H9 (cell line): ENCODE data around the gene VSIR. TPM values are rescaled to one million over a fixed set of nuclear protein-coding genes. Genes with fewer than 3 reads are reported as not detected.

ENCODE experiments used
- DNase-seq: peaks from one replicate; pipeline ENCODE4 v3.0.0-alpha.2; 2017
- H2AFZ ChIP-seq: one replicate; pipeline ENCODE4 v1.6.1; 2013; ENCODE audit warnings: mild to moderate bottlenecking, low read length, control low read depth, moderate library complexity
- H2AK5ac ChIP-seq: 2 replicates; pipeline ENCODE4 v1.6.1; 2013; ENCODE audit warnings: low read length, control low read depth, mixed read lengths; ENCODE audit not compliant: insufficient read length
- H2BK120ac ChIP-seq: one replicate; pipeline ENCODE4 v1.6.1; 2013; ENCODE audit warnings: low read depth, mild to moderate bottlenecking, low read length, control low read depth, inconsistent platforms; ENCODE audit not compliant: poor library complexity, severe bottlenecking
- H2BK12ac ChIP-seq: 2 replicates; pipeline ENCODE4 v1.6.1; 2013; ENCODE audit warnings: low read length, control low read depth, mixed read lengths, low read depth; ENCODE audit not compliant: insufficient read length
- H2BK15ac ChIP-seq: 2 replicates; pipeline ENCODE4 v1.6.1; 2013; ENCODE audit warnings: low read depth, low read length, control low read depth
- H2BK20ac ChIP-seq: one replicate; pipeline ENCODE4 v1.6.1; 2013; ENCODE audit warnings: low read depth, mild to moderate bottlenecking, low read length, control low read depth, inconsistent platforms; ENCODE audit not compliant: poor library complexity, severe bottlenecking
- H2BK5ac ChIP-seq: 2 replicates; pipeline ENCODE4 v1.6.1; 2013; ENCODE audit warnings: low read length, control low read depth, mixed read lengths; ENCODE audit not compliant: insufficient read length
- H3K14ac ChIP-seq: 2 replicates; pipeline ENCODE4 v1.6.1; 2013; ENCODE audit warnings: low read length, control low read depth; ENCODE audit not compliant: insufficient read depth
- H3K18ac ChIP-seq: 2 replicates; pipeline ENCODE4 v1.6.1; 2013; ENCODE audit warnings: low read depth, mild to moderate bottlenecking, mixed read lengths, low read length, control low read depth; ENCODE audit not compliant: insufficient read length
- H3K23ac ChIP-seq: 2 replicates; pipeline ENCODE4 v1.6.1; 2013; ENCODE audit warnings: low read length, control low read depth, mixed read lengths, low read depth; ENCODE audit not compliant: insufficient read length
- H3K23me2 ChIP-seq: 2 replicates; pipeline ENCODE4 v1.6.1; 2013; ENCODE audit warnings: low read depth, mild to moderate bottlenecking, mixed read lengths, low read length, control low read depth; ENCODE audit not compliant: insufficient read length, poor library complexity, severe bottlenecking
- H3K27ac ChIP-seq: 2 replicates; pipeline ENCODE4 v1.5.1; 2013; ENCODE audit warnings: low read length, control low read depth, mixed read lengths, low read depth; ENCODE audit not compliant: insufficient read length
- H3K27me3 ChIP-seq: 2 replicates; pipeline ENCODE4 v1.6.1; 2013; ENCODE audit warnings: low read length, control low read depth, inconsistent platforms; ENCODE audit not compliant: insufficient read depth
- H3K4ac ChIP-seq: 2 replicates; pipeline ENCODE4 v1.6.1; 2013; ENCODE audit warnings: low read depth, mild to moderate bottlenecking, control low read depth, inconsistent platforms, low read length, moderate library complexity
- H3K4me1 ChIP-seq: 2 replicates; pipeline ENCODE4 v1.6.1; 2013; ENCODE audit warnings: low read length, control low read depth, inconsistent platforms; ENCODE audit not compliant: insufficient read depth
- H3K4me2 ChIP-seq: 2 replicates; pipeline ENCODE4 v1.6.1; 2013; ENCODE audit warnings: low read length, control low read depth, mixed read lengths; ENCODE audit not compliant: insufficient read length, insufficient read depth
- H3K56ac ChIP-seq: 2 replicates; pipeline ENCODE4 v1.6.1; 2013; ENCODE audit warnings: low read depth, mild to moderate bottlenecking, mixed read lengths, low read length, control low read depth; ENCODE audit not compliant: insufficient read length
- H3K79me1 ChIP-seq: 2 replicates; pipeline ENCODE4 v1.6.1; 2013; ENCODE audit warnings: low read depth, mild to moderate bottlenecking, moderate library complexity, low read length, control low read depth, inconsistent platforms; ENCODE audit not compliant: insufficient read depth, poor library complexity, severe bottlenecking
- H3K79me2 ChIP-seq: 2 replicates; pipeline ENCODE4 v1.6.1; 2013; ENCODE audit warnings: low read length, control low read depth, inconsistent platforms; ENCODE audit not compliant: insufficient read depth
- H3K9ac ChIP-seq: 2 replicates; pipeline ENCODE4 v1.6.1; 2013; ENCODE audit warnings: low read length, control low read depth, mixed read lengths; ENCODE audit not compliant: insufficient read length; ENCODE audit errors: extremely low read depth
- H3K9me3 ChIP-seq: one replicate; pipeline ENCODE4 v1.6.1; 2013; ENCODE audit warnings: low read depth, low read length, inconsistent platforms; ENCODE audit not compliant: control insufficient read depth
- H3T11ph ChIP-seq: one replicate; pipeline ENCODE4 v1.6.1; 2013; ENCODE audit warnings: mild to moderate bottlenecking, low read length, control low read depth, inconsistent platforms
- H4K20me1 ChIP-seq: one replicate; pipeline ENCODE4 v1.6.1; 2013; ENCODE audit not compliant: control insufficient read depth, insufficient read length, insufficient read depth
- H4K5ac ChIP-seq: 2 replicates; pipeline ENCODE4 v1.6.1; 2013; ENCODE audit warnings: low read depth, mild to moderate bottlenecking, mixed read lengths, low read length, control low read depth; ENCODE audit not compliant: insufficient read length
- H4K8ac ChIP-seq: replicated peaks from 2 replicates; pipeline ENCODE4 v1.6.1; 2013; ENCODE audit warnings: low read length, control low read depth, mixed read lengths, low read depth; ENCODE audit not compliant: insufficient read length
- H4K91ac ChIP-seq: 2 replicates; pipeline ENCODE4 v1.6.1; 2013; ENCODE audit warnings: low read depth, mild to moderate bottlenecking, moderate library complexity, mixed read lengths, low read length, control low read depth; ENCODE audit not compliant: insufficient read length
- H3K27ac Mint-ChIP-seq, 3 experiments: 2 replicates in 2 of 3; 3 replicates in 1 of 3; pipeline ENCODE4 v1.8.0; 2020 to 2021; ENCODE audit warnings: mixed read lengths in 3 of 3, mild to moderate bottlenecking in 1 of 3, moderate library complexity in 1 of 3
- H3K27me3 Mint-ChIP-seq: 2 replicates; pipeline ENCODE4 v1.8.0; 2021; ENCODE audit warnings: low read depth, mild to moderate bottlenecking, moderate library complexity, mixed read lengths
- H3K36me3 Mint-ChIP-seq, 3 experiments: 2 replicates in 2 of 3; 3 replicates in 1 of 3; pipeline ENCODE4 v1.8.0; 2020 to 2021; ENCODE audit warnings: low read depth in 3 of 3, mixed read lengths in 3 of 3; ENCODE audit not compliant: insufficient read depth in 1 of 3
- H3K4me1 Mint-ChIP-seq, 2 experiments: 2 replicates each; pipeline ENCODE4 v1.8.0; 2020; ENCODE audit warnings: mixed read lengths in 2 of 2
- H3K4me3 Mint-ChIP-seq, 2 experiments: 2 replicates in 1 of 2; 3 replicates in 1 of 2; pipeline ENCODE4 v1.8.0; 2020 to 2021; ENCODE audit warnings: mild to moderate bottlenecking in 2 of 2, mixed read lengths in 2 of 2, moderate library complexity in 1 of 2
- H3K9me3 Mint-ChIP-seq, 2 experiments: 2 replicates in 1 of 2; 3 replicates in 1 of 2; pipeline ENCODE4 v1.8.0; 2020; ENCODE audit warnings: mild to moderate bottlenecking in 2 of 2, mixed read lengths in 2 of 2, moderate library complexity in 1 of 2
- WGBS: extraction: QIAGEN DNeasy Blood & Tissue Kit; methylation state at CpG from one replicate; pipeline ENCODE4 v1.1.7; 2013; ENCODE audit warnings: missing lambda C conversion rate, low lambda C conversion rate, mixed read lengths; ENCODE audit not compliant: insufficient read length; ENCODE audit errors: extremely low coverage; 5-methylcytosine and 5-hydroxymethylcytosine counted together
- total RNA-seq: library from RNA; stranded (reverse); gene quantifications from 2 replicates; pipeline ENCODE4 v1.2.1, GENCODE V29; 2021
- TF ChIP-seq, protein P1 (sequence below): fragments of 200-600 bp; sonication (generic); conservative IDR thresholded peaks from 3 replicates; pipeline ENCODE4 v1.8.0; 2021; ENCODE audit warnings: antibody characterized with exemption, mild to moderate bottlenecking

VSIR gene
- total RNA-seq, 1 experiment from 2014 or later: 0.11 TPM

DNA sequence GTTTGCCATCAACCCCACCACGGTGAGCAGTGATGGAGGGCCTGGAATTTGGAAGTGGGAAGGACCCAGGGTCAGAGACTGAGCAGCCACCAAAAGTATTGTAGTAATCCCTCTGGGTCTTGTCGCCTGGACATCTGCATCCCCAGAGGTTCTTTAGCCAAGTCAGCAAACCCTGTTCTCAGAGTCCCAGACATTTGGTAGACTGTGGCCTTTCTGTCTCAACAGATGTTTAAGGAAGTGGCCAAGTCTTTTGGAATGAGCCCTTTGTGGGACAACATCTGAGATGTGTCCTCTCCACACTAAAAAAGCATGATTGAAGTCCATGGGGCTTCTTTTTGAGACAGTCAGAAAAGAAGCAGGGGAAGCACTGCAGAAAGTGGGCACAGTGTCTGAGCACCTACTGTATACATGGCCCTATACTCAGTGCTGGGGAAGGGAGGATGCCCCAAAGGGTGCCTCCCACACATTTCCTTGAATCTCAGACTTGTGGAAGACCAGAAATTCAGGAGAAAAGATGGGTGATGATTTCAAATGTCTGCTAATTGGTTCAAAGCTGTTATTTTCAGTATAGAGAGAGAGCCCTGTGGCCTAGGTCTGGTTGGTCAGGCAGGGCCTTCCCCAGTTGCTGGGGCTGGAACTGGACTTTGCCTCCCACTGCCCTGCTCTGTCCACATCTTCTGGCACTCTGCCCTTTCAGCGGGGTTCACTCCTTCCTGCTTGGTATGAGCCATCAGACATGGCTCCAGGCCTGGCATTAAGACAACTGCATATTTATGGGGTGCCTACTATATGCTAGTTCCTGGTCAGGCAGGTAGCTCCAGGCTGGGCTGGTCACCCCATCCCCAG lies 26.5 kb upstream of the VSIR start:
- DNase-seq: no peak
- Mint-ChIP-seq H3K27ac (no peak overlapping the region), H3K27me3 (peaks cover 9% of the 10 kb centered on the region), H3K4me1 (peaks cover 0 to 3% of the 10 kb centered on the region in 2 experiments; a peak in 1 of 4 replicates), H3K4me3 (no peak overlapping the region), H3K36me3 (no peaks in the 10 kb centered on the region), H3K9me3 (no peaks in the 10 kb centered on the region; a peak in 1 of 5 replicates)
- Histone ChIP-seq H3K23ac (no peak overlapping the region), H2BK15ac (no peak overlapping the region), H4K8ac (no peak overlapping the region), H4K20me1 (no peaks in the 10 kb centered on the region), H3K4me2 (no peak overlapping the region), H3T11ph (no peak overlapping the region), H2BK20ac (no peak overlapping the region), H2AFZ (no peak overlapping the region), H3K4ac (no peak overlapping the region), H3K9me3 (no peaks in the 10 kb centered on the region), H3K23me2 (no peaks in the 10 kb centered on the region), H2AK5ac (no peak overlapping the region), H4K5ac (no peak overlapping the region), H2BK12ac (no peak overlapping the region), H3K79me1 (no peaks in the 10 kb centered on the region), H2BK5ac (no peak overlapping the region), H3K18ac (no peak overlapping the region), H3K4me1 (no peaks in the 10 kb centered on the region), H2BK120ac (no peak overlapping the region), H4K91ac (no peak overlapping the region), H3K79me2 (no peaks in the 10 kb centered on the region), H3K27ac (no peak overlapping the region), H3K56ac (no peak overlapping the region), H3K9ac (no peak overlapping the region), H3K27me3 (0 out of 2 replicates have a peak, but pooled peaks cover 2% of the 10 kb centered on the region), H3K14ac (no peak overlapping the region; the same call in 1 of the 2 replicates)
- TF ChIP-seq, protein P1, sequence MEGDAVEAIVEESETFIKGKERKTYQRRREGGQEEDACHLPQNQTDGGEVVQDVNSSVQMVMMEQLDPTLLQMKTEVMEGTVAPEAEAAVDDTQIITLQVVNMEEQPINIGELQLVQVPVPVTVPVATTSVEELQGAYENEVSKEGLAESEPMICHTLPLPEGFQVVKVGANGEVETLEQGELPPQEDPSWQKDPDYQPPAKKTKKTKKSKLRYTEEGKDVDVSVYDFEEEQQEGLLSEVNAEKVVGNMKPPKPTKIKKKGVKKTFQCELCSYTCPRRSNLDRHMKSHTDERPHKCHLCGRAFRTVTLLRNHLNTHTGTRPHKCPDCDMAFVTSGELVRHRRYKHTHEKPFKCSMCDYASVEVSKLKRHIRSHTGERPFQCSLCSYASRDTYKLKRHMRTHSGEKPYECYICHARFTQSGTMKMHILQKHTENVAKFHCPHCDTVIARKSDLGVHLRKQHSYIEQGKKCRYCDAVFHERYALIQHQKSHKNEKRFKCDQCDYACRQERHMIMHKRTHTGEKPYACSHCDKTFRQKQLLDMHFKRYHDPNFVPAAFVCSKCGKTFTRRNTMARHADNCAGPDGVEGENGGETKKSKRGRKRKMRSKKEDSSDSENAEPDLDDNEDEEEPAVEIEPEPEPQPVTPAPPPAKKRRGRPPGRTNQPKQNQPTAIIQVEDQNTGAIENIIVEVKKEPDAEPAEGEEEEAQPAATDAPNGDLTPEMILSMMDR: no peak
- no CpG with 5 or more reads among the region's 3 CpGs for WGBS
